HepG2 (cell line): ENCODE data around the gene MARCHF11. TPM values are rescaled to one million over a fixed set of nuclear protein-coding genes. Genes with fewer than 3 reads are reported as not detected.

Source experiments
- ATAC-seq: fragments of 200-7000 bp; cut with Tn5 transposase; 3 replicates; pipeline ENCODE4 v1.9.1; 2020; ENCODE audit warnings: mild to moderate bottlenecking, moderate library complexity
- BruUV-seq: library from RNA; stranded (reverse); fragments of 400-500 nt; replicated peaks from 2 replicates; lab custom pipeline; 2021; lab: Mats Ljungman, UMichigan
- CTCF ChIA-PET: fragments of 300-600 bp; formaldehyde crosslinking; extraction: SDS; loops from one replicate; lab custom pipeline; 2021; ENCODE audit warnings: low total read pairs, inconsistent platforms, low intra/inter-chr PET ratio; lab: Yijun Ruan, JAX
- POLR2A ChIA-PET: fragments of 350-600 bp; sonication (Branson Sonifier 250); formaldehyde crosslinking; loops from one replicate; lab custom pipeline; 2020; ENCODE audit warnings: antibody characterized with exemption, inconsistent platforms; lab: Yijun Ruan, JAX
- DNase-seq: peaks from one replicate; pipeline ENCODE4 v3.0.0-alpha.2; 2015; ENCODE audit warnings: low spot score
- FAIRE-seq: peaks from 3 replicates; lab custom pipeline; 2011; peaks lifted over from hg19 to GRCh38; lab: Jason Lieb, UNC
- H2AFZ ChIP-seq: one replicate; pipeline ENCODE4 v1.6.1; 2011; ENCODE audit warnings: low read length, inconsistent platforms
- H3K27ac ChIP-seq: fragments of 300-600 bp; 3 replicates; pipeline ENCODE4 v1.8.0; 2011; ENCODE audit warnings: mixed run types, mild to moderate bottlenecking, mixed read lengths, low read length, inconsistent platforms; ENCODE audit not compliant: insufficient read depth; ENCODE audit errors: extremely low read length
- H3K27me3 ChIP-seq, 2 experiments: fragments of 200-600 bp in 1 of 2; 2 replicates in 1 of 2; 3 replicates in 1 of 2; pipeline versions ENCODE4 v1.6.0 to v1.8.0; 2011; ENCODE audit warnings: low read length in 2 of 2, mild to moderate bottlenecking in 2 of 2, moderate library complexity in 2 of 2, inconsistent platforms in 1 of 2; ENCODE audit not compliant: insufficient read depth in 2 of 2, control insufficient read depth in 1 of 2
- H3K36me3 ChIP-seq, 2 experiments: fragments of 200-600 bp in 1 of 2; replicated peaks in 1 of 2; 2 replicates in 1 of 2; 3 replicates in 1 of 2; pipeline versions ENCODE4 v1.5.1 to v1.8.0; 2011; ENCODE audit warnings: low read length in 2 of 2, inconsistent platforms in 1 of 2; ENCODE audit not compliant: insufficient read depth in 2 of 2, control insufficient read depth in 1 of 2
- H3K4me1 ChIP-seq: 2 replicates; pipeline ENCODE4 v1.5.1; 2012; ENCODE audit warnings: low read length, inconsistent platforms; ENCODE audit not compliant: insufficient read depth
- H3K4me2 ChIP-seq: 2 replicates; pipeline ENCODE4 v1.6.0; 2011; ENCODE audit warnings: low read depth, low read length, inconsistent platforms
- H3K4me3 ChIP-seq, 3 experiments: fragments of 200-600 bp in 1 of 3; sonication (generic), shearing (Covaris generic) in 1 of 3; replicated peaks in 1 of 3; 2 replicates each; pipeline ENCODE4 v1.5.1; 2011 to 2016; ENCODE audit warnings: low read length in 3 of 3, inconsistent platforms in 2 of 3, low read depth in 2 of 3, mild to moderate bottlenecking in 2 of 3, control low read depth in 1 of 3, mixed read lengths in 1 of 3; ENCODE audit not compliant: insufficient read depth in 1 of 3
- H3K79me2 ChIP-seq: one replicate; pipeline ENCODE4 v1.6.1; 2011; ENCODE audit warnings: low read length, inconsistent platforms; ENCODE audit not compliant: insufficient read depth
- H3K9ac ChIP-seq: 2 replicates; pipeline ENCODE4 v1.6.0; 2011; ENCODE audit warnings: mild to moderate bottlenecking, low read depth, low read length, inconsistent platforms; ENCODE audit not compliant: insufficient read depth
- H3K9me3 ChIP-seq: 2 replicates; pipeline ENCODE4 v1.5.1; 2012; ENCODE audit warnings: mild to moderate bottlenecking, low read length
- H4K20me1 ChIP-seq: 2 replicates; pipeline ENCODE4 v1.6.0; 2011; ENCODE audit warnings: inconsistent platforms, mild to moderate bottlenecking, low read length, moderate library complexity; ENCODE audit not compliant: insufficient read depth
- BRCA1 ChIP-seq: sonication (generic); formaldehyde crosslinking; IDR thresholded peaks from 2 replicates; pipeline ENCODE4 v1.4.0; 2020; ENCODE audit warnings: missing genetic modification reagents
- HDAC1 ChIP-seq: sonication (generic); formaldehyde crosslinking; IDR thresholded peaks from 2 replicates; pipeline ENCODE4 v1.5.1; 2020; ENCODE audit warnings: mild to moderate bottlenecking, missing genetic modification reagents
- JUNB ChIP-seq: sonication (generic); formaldehyde crosslinking; IDR thresholded peaks from 2 replicates; pipeline ENCODE4 v1.8.0; 2022; ENCODE audit warnings: missing genetic modification reagents, mild to moderate bottlenecking, borderline replicate concordance
- MED1 ChIP-seq: sonication (generic); formaldehyde crosslinking; IDR thresholded peaks from 2 replicates; pipeline ENCODE4 v1.4.0; 2020; ENCODE audit warnings: missing genetic modification reagents
- NFE2L1 ChIP-seq: sonication (generic); formaldehyde crosslinking; IDR thresholded peaks from 2 replicates; pipeline ENCODE4 v1.4.0; 2020; ENCODE audit warnings: missing genetic modification reagents, mild to moderate bottlenecking, borderline replicate concordance
- in situ Hi-C: cut with HindIII; loops from 2 replicates; pipeline ENCODE4 v1.10.0; 2017; ENCODE audit warnings: low pct_unique_long_range_greater_than_20kb; ENCODE audit not compliant: extremely low pct_ligation_motif_present
- intact Hi-C: fragments of 100-400 bp; cut with micrococcal nuclease; formaldehyde crosslinking; loops from one replicate; pipeline ENCODE4 v1.10.0; 2022; ENCODE audit not compliant: unreplicated experiment
- polyA plus RNA-seq, 8 experiments: library from polyadenylated mRNA; depleted of rRNA in 3 of 8; stranded (reverse) in 7 of 8; unstranded in 1 of 8; fragments of >200 nt; fragmentation: Illumina TruSeq in 4 of 8; extraction: Trizol in 4 of 8; gene quantifications; 2 replicates each; pipeline versions ENCODE4 v1.2.1 to v1.2.3, GENCODE V29; 2011 to 2016; ENCODE audit warnings: low read depth in 4 of 8, missing spikeins in 1 of 8, mixed read lengths in 1 of 8; ENCODE audit not compliant: insufficient read depth in 1 of 8
- total RNA-seq, 5 experiments: library from RNA; depleted of rRNA; stranded (reverse); fragments of >200 nt; fragmentation: Illumina TruSeq; extraction: Trizol; gene quantifications; 2 replicates each; pipeline ENCODE4 v1.2.3, GENCODE V29; 2016; ENCODE audit warnings: low read depth in 1 of 5
- TF ChIP-seq, protein P1 (sequence below): sonication (generic); formaldehyde crosslinking; IDR thresholded peaks from 2 replicates; pipeline ENCODE4 v1.8.1; 2022; ENCODE audit warnings: mild to moderate bottlenecking, missing genetic modification reagents
- TF ChIP-seq, protein P2 (sequence below): sonication (generic); formaldehyde crosslinking; IDR thresholded peaks from 2 replicates; pipeline ENCODE4 v1.4.0; 2020; ENCODE audit warnings: missing genetic modification reagents, borderline replicate concordance

Gene MARCHF11
- total and polyA plus RNA-seq, 2 of the 13 experiments (the other 11 are each of a cell fraction or from before 2014, with no cell fraction given): not detected

DNA sequence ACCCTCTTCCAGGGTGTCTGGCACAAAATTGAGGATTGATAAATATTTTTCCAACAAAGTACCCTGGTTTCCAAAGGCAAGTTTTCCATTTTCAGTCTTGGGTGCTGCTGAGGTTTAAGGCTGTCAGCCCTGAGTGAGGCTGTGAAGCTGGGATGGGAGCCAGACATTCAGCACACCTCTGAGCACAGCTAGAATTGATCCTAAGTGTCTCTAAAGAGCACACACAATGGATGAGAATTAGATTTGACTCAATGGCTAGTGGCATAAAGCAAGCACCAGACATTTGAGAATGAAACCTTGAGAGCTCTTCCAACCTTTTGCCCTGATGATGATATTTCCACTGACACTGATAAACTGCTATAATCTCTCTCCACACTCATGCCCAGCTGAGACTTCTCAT is 131.5 kb downstream of the MARCHF11 start:
- no peak overlapping the region for H3K9ac ChIP-seq
- in situ Hi-C loops: no loop called here
- FAIRE-seq (no peak), DNase-seq (no peak), ATAC-seq (no peak)
- no peak for TF ChIP-seq MED1 (CRISPR knock-in tag)
- TF ChIP-seq NFE2L1: no peak
- no peak for TF ChIP-seq HDAC1 (CRISPR knock-in tag)
- TF ChIP-seq BRCA1: no peak
- no peak for TF ChIP-seq JUNB
- TF ChIP-seq, protein P1, sequence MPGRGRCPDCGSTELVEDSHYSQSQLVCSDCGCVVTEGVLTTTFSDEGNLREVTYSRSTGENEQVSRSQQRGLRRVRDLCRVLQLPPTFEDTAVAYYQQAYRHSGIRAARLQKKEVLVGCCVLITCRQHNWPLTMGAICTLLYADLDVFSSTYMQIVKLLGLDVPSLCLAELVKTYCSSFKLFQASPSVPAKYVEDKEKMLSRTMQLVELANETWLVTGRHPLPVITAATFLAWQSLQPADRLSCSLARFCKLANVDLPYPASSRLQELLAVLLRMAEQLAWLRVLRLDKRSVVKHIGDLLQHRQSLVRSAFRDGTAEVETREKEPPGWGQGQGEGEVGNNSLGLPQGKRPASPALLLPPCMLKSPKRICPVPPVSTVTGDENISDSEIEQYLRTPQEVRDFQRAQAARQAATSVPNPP (CRISPR knock-in tag): no peak
- TF ChIP-seq, protein P2, sequence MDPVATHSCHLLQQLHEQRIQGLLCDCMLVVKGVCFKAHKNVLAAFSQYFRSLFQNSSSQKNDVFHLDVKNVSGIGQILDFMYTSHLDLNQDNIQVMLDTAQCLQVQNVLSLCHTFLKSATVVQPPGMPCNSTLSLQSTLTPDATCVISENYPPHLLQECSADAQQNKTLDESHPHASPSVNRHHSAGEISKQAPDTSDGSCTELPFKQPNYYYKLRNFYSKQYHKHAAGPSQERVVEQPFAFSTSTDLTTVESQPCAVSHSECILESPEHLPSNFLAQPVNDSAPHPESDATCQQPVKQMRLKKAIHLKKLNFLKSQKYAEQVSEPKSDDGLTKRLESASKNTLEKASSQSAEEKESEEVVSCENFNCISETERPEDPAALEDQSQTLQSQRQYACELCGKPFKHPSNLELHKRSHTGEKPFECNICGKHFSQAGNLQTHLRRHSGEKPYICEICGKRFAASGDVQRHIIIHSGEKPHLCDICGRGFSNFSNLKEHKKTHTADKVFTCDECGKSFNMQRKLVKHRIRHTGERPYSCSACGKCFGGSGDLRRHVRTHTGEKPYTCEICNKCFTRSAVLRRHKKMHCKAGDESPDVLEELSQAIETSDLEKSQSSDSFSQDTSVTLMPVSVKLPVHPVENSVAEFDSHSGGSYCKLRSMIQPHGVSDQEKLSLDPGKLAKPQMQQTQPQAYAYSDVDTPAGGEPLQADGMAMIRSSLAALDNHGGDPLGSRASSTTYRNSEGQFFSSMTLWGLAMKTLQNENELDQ: no peak
- CTCF ChIA-PET: no interaction called here
- H3K36me3 ChIP-seq: no peaks in the 10 kb centered on the region
- H3K27me3 ChIP-seq: no peaks in the 10 kb centered on the region
- POLR2A ChIA-PET: no interaction called here
- H3K27ac ChIP-seq: no peak overlapping the region
- H3K4me1 ChIP-seq: no peaks in the 10 kb centered on the region
- H3K4me2 ChIP-seq: no peak overlapping the region
- intact Hi-C loops: no loop called here
- no TSS peak for BruUV-seq
- H3K4me3 ChIP-seq: no peak overlapping the region
- H4K20me1 ChIP-seq: no peaks in the 10 kb centered on the region
- no peaks in the 10 kb centered on the region for H3K79me2 ChIP-seq
- peaks cover 11% of the 10 kb centered on the region for H3K9me3 ChIP-seq
- no peak overlapping the region for H2AFZ ChIP-seq
